Adrenal gland (tissue), 12 donors: ENCODE measurements around the gene GET3. TPM values are rescaled to one million over a fixed set of nuclear protein-coding genes. Genes with fewer than 3 reads are reported as not detected.
"Not testable (repeated sequence)": the region's sequence is repeated elsewhere in the genome, so short reads cannot be mapped to it uniquely, and the experiment has no call there.

ENCODE experiments used
- DNase-seq, 7 donors: peaks; one replicate each; pipeline ENCODE4 v3.0.0-alpha.2; 2019 to 2020
- H3K27ac ChIP-seq, 5 donors: fragments of 200-600 bp; sonication (generic) in 4 of 5; 1 replicate in 3 of 5; 2 replicates in 2 of 5; pipeline versions ENCODE4 v1.5.1 to v1.8.0; 2016 to 2020; ENCODE audit warnings: mild to moderate bottlenecking in 1 of 5
- H3K27me3 ChIP-seq: fragments of 200-600 bp; 2 replicates; pipeline ENCODE4 v1.8.0; 2021
- H3K36me3 ChIP-seq, 2 donors: fragments of 200-600 bp; replicated peaks in 1 of 2; 1 replicate in 1 of 2; 2 replicates in 1 of 2; pipeline versions ENCODE4 v1.5.1 to v1.8.0; 2018 to 2022
- H3K4me1 ChIP-seq, 2 donors: fragments of 200-600 bp; replicated peaks in 1 of 2; 1 replicate in 1 of 2; 2 replicates in 1 of 2; pipeline versions ENCODE4 v1.5.1 to v1.8.0; 2018 to 2021
- H3K4me3 ChIP-seq, 4 donors: fragments of 200-600 bp; sonication (generic) in 3 of 4; one replicate each; pipeline ENCODE4 v1.5.1; 2016 to 2018
- H3K9me3 ChIP-seq, 3 donors: fragments of 200-600 bp; sonication (generic) in 1 of 3; replicated peaks in 1 of 3; 1 replicate in 2 of 3; 2 replicates in 1 of 3; pipeline versions ENCODE4 v1.5.1 to v1.8.0; 2016 to 2021
- POLR2A ChIP-seq, 2 donors: fragments of 450-650 bp; IDR thresholded peaks; one replicate each; pipeline ENCODE4 v1.6.1; 2017; ENCODE audit warnings: antibody characterized with exemption in 2 of 2, mild to moderate bottlenecking in 2 of 2, moderate library complexity in 1 of 2
- WGBS, 4 donors: extraction: QIAGEN DNeasy Blood & Tissue Kit in 2 of 4; methylation state at CpG; one replicate each; pipeline versions ENCODE4 v1.1.5 to v1.1.7; 2013 to 2017; 5-methylcytosine and 5-hydroxymethylcytosine counted together
- intact Hi-C, 2 donors: fragments of 100-400 bp; cut with DNase I; formaldehyde crosslinking; loops; one replicate each; pipeline versions ENCODE4 v1.14.1 to v1.15.0; 2022 to 2023
- polyA plus RNA-seq, 3 donors: library from polyadenylated mRNA; stranded (reverse); fragments of 200-250 nt in 2 of 3; fragments of 350-450 nt in 1 of 3; fragmentation: Illumina TruSeq in 1 of 3; extraction: RNeasy Lipid Tissue Mini Kit (QIAGEN cat#74804) in 1 of 3; gene quantifications; one replicate each; pipeline ENCODE4 v1.2.3, GENCODE V29; 2013 to 2014
- total RNA-seq, 9 donors: library from RNA; depleted of rRNA in 4 of 9; stranded (reverse); fragments of >200 nt in 4 of 9; fragments of 120-200 nt in 1 of 9; fragmentation: NEBNext Ultra II Directional in 1 of 9; extraction: Animal tissue kit (Norgen Biotek cat#: 25700) in 1 of 9; gene quantifications; one replicate each; pipeline versions ENCODE4 v1.1.0 to v1.2.4, GENCODE V29; 2013 to 2023
- TF ChIP-seq, protein P1 (sequence below), 6 experiments: fragments of 450-650 bp in 4 of 6; fragments of 200-600 bp in 2 of 6; sonication (generic) in 1 of 6; IDR thresholded peaks; 1 replicate in 5 of 6; 2 replicates in 1 of 6; pipeline versions ENCODE4 v1.5.1 to v1.8.0; 2016 to 2021; ENCODE audit warnings: antibody characterized with exemption in 6 of 6, mild to moderate bottlenecking in 2 of 6, moderate library complexity in 1 of 6
- donor health status: healthy with polysubstance abuse.
- donor health status: Bipolar disorder and iron deficiency.
- donor health status: DM: yes; HTN: yes; CAD: no.
- donor health status: DM: no; HTN: no; CAD: no.
- donor health status: DM: no; HTN: no; CAD: no.
- donor health status: DM: yes; HTN: yes; CAD: no.

GET3 gene
- total and polyA plus RNA-seq, 12 donors = 50.3 to 97.7 (median 81.8) TPM

DNA sequence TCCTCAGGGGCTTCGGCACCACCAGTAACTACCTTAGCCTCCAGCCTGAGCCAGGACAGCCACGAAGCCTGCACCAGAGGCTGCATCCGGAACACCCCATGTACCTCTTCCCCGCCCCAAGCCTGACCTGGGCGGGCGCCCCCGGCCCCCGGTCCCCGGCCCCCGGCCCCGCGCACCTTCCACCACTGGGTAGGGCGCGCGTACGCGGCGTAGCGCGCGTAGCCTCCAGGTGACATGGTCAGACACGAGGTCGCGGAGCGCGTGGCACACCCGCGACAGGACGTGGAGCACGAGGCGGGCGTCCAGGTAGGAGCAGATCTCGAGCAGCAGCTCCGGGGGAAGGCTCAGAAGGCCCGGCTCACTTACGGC, 41.3 kb upstream of the GET3 start:
- intact Hi-C loops = no loop called here
- Histone ChIP-seq H3K27ac (peak overlapping the region in 1 of 5 donors; percentile 85), H3K27me3 (no peaks in the 10 kb centered on the region), H3K36me3 (peaks cover 0 to 11% of the 10 kb centered on the region in 2 donors), H3K9me3 (no peaks in the 10 kb centered on the region), H3K4me1 (peaks cover 10 to 18% of the 10 kb centered on the region in 2 donors), H3K4me3 (peak overlapping the region; percentile 21 to 89 (median 62))
- no peak for DNase-seq
- WGBS, 4 donors = 1 to 3% methylated on average over 36 of the region's 36 CpGs; no CpG with 5 or more reads in 2 of the 4 donors
- TF ChIP-seq, protein P1, sequence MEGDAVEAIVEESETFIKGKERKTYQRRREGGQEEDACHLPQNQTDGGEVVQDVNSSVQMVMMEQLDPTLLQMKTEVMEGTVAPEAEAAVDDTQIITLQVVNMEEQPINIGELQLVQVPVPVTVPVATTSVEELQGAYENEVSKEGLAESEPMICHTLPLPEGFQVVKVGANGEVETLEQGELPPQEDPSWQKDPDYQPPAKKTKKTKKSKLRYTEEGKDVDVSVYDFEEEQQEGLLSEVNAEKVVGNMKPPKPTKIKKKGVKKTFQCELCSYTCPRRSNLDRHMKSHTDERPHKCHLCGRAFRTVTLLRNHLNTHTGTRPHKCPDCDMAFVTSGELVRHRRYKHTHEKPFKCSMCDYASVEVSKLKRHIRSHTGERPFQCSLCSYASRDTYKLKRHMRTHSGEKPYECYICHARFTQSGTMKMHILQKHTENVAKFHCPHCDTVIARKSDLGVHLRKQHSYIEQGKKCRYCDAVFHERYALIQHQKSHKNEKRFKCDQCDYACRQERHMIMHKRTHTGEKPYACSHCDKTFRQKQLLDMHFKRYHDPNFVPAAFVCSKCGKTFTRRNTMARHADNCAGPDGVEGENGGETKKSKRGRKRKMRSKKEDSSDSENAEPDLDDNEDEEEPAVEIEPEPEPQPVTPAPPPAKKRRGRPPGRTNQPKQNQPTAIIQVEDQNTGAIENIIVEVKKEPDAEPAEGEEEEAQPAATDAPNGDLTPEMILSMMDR (IDR thresholded peaks at IDR 0.05) = no peak
- no peak for TF ChIP-seq POLR2A (IDR thresholded peaks at IDR 0.05)

DNA sequence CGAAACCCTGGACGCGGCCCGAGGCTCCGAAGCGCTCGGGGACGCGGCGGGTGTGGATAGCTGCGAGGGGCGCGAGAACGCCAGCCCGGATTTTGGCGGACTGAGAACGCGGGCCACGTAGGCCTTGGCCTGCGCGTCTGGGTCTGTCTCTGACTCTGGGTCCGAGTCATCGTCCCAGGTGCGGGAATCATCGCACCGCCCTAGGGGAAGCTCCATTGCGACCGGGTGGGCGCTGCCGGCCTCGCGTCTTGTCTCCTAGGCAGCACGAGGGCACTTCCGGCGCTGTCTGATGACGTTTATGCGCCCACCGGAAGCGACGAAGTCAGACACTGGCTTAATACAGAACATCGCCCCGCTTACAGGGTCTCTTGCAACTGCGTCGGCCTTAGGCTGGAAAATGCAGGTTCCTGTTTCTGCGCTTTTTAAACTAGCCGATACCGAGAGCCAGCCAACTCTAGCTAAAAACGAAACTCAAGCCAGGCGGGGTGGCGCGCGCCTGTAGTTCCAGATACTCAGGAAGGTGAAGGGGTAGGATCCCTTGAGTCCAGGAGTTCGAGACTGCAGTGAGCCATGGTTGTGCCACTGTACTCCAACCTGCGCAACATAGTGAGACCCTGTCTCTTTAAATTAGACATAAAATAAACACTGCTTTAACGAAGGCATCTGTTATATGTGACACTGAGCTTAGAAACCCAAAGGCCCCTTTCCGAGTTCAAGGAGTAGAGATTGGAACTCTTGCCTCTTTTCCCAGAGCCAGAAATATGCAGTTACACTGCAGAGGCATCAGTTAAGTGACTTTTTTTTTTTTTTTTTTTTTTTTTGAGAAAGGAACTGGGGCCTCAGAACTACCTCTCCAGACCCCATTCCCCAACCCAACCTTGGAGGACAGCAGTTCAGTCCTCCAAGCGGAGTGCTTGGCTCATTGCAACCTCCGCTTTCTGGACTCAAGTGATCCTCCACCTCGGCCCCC, 40.6 kb upstream of the GET3 start, which contains the start of gene FBXW9:
Gene FBXW9, minus strand, starts transcription at position 266 of the 970 bp plus-strand sequence. Its CDS starts 50 bp downstream, at position 216.
- intact Hi-C loops = no loop called here
- TF ChIP-seq, protein P1 (IDR thresholded peaks at IDR 0.05) = no peak
- peak in 1 of 2 donors; percentile 67 for TF ChIP-seq POLR2A (IDR thresholded peaks at IDR 0.05)
- Histone ChIP-seq H3K4me1 (peaks cover 10 to 18% of the 10 kb centered on the region in 2 donors), H3K9me3 (no peaks in the 10 kb centered on the region), H3K27me3 (no peaks in the 10 kb centered on the region), H3K27ac (peak within 1 kb of the TSS in 4 of 5 donors; percentile 69 to 85 (median 84)), H3K36me3 (peaks cover 0 to 17% of the 10 kb centered on the region in 2 donors), H3K4me3 (peak within 1 kb of the TSS; percentile 21 to 89 (median 62))
- 6 to 19% (median 7%) methylated on average over 19 to 59 of the region's 59 CpGs for WGBS, 4 donors
- peak; percentile 93 to 99 (median 96) for DNase-seq

DNA sequence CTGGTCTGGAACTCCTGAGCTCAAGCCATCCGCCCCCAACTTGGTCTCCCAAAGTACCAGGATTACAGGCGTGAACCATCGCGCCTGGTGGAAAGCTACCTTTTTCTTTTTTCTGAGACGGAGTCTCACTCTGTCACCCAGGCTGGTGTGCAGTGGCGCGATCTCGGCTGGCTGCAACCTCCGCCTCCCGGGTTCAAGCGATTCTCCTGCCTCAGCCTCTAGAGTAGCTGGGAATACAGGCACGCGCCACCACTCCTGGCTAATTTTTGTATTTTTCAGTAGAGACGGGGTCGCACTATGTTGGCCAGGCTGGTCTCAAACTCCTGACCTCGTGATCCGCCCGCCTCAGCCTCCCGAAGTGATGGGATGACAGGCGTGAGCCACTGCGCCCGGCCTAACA, 39.9 kb upstream of the GET3 start:
- intact Hi-C loops, H3K9me3 ChIP-seq, DNase-seq, H3K4me3 ChIP-seq, H3K27me3 ChIP-seq: not testable (repeated sequence)
- Histone ChIP-seq H3K4me1 (peaks cover 10 to 18% of the 10 kb centered on the region in 2 donors), H3K27ac (peak overlapping the region in 1 of 5 donors; percentile 85), H3K36me3 (peaks cover 0 to 25% of the 10 kb centered on the region in 2 donors)
- WGBS, 4 donors = 92 to 96% (median 95%) methylated on average over 17 to 22 of the region's 22 CpGs

DNA sequence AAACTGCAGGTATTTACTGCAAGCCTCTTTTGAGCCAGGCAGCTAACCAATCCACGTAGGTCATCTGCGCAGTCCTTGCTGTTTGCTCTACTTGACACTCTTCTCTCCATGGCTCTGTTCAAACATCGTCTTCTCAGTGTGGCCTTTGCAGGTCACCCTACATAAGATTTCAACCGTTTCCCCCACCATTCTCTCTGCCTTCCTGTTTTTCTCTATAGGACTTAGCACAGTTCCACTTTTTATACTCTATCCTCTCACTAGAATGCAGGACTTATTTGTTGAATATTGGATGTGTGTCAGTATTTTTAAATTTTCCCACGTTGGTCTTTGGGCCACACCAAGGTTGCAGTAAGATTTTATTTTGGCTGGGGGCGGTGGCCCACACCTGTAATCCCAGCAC, 39.2 kb upstream of the GET3 start:
- Histone ChIP-seq H3K9me3 (no peaks in the 10 kb centered on the region), H3K4me3 (no peak overlapping the region), H3K27ac (no peak overlapping the region), H3K4me1 (peaks cover 10 to 18% of the 10 kb centered on the region in 2 donors), H3K36me3 (peaks cover 0 to 32% of the 10 kb centered on the region in 2 donors), H3K27me3 (no peaks in the 10 kb centered on the region)
- intact Hi-C loops = no loop called here
- 80 to 84% (median 83%) methylated on average over 6 of the region's 6 CpGs for WGBS, 4 donors
- no peak for DNase-seq
- TF ChIP-seq, protein P1 (IDR thresholded peaks at IDR 0.05) = no peak
- no peak for TF ChIP-seq POLR2A (IDR thresholded peaks at IDR 0.05)
